SK-N-SH treated with all-trans-retinoic acid at 6 μM for 48 hours (cell line): Measurements from ENCODE around the gene SH3D19.

Experiments
- ATAC-seq: fragments of 200-7000 bp; cut with Tn5 transposase; 3 replicates; pipeline ENCODE4 v1.9.1; 2020; ENCODE audit warnings: mild to moderate bottlenecking, moderate library complexity
- ESRRG ChIP-seq: fragments of 250-450 bp; sonication (Bioruptor Pico); IDR thresholded peaks from 2 replicates; pipeline ENCODE4 v1.6.1; 2021; ENCODE audit warnings: mild to moderate bottlenecking
- GLIS3 ChIP-seq: fragments of 250-450 bp; sonication (Bioruptor Pico); IDR thresholded peaks from 2 replicates; pipeline ENCODE4 v1.5.0; 2020; ENCODE audit warnings: mild to moderate bottlenecking, moderate library complexity
- ISL1 ChIP-seq: fragments of 250-450 bp; sonication (Bioruptor Pico); IDR thresholded peaks from 2 replicates; pipeline ENCODE4 v2.1.2; 2022; ENCODE audit warnings: mild to moderate bottlenecking, moderate library complexity
- OSR1 ChIP-seq: fragments of 250-450 bp; sonication (Bioruptor Pico); IDR thresholded peaks from 2 replicates; pipeline ENCODE4 v1.8.0; 2022; ENCODE audit warnings: moderate library complexity, mild to moderate bottlenecking, inconsistent platforms
- PPARA ChIP-seq: fragments of 250-450 bp; sonication (Bioruptor Pico); IDR thresholded peaks from 2 replicates; pipeline ENCODE4 v1.5.0; 2020; ENCODE audit warnings: mild to moderate bottlenecking, borderline replicate concordance
- RARB ChIP-seq: fragments of 250-450 bp; sonication (Bioruptor Pico); IDR thresholded peaks from 2 replicates; pipeline ENCODE4 v1.8.0; 2021; ENCODE audit warnings: mild to moderate bottlenecking, moderate library complexity
- SNAI2 ChIP-seq: fragments of 250-450 bp; sonication (Bioruptor Pico); IDR thresholded peaks from 2 replicates; pipeline ENCODE4 v1.5.0; 2020; ENCODE audit warnings: mild to moderate bottlenecking, moderate library complexity
- TCF4 ChIP-seq: fragments of 250-450 bp; sonication (Bioruptor Pico); IDR thresholded peaks from 2 replicates; pipeline ENCODE4 v1.8.0; 2021; ENCODE audit warnings: mild to moderate bottlenecking, moderate library complexity, borderline replicate concordance
- TOX ChIP-seq: fragments of 250-450 bp; sonication (Bioruptor Pico); IDR thresholded peaks from 2 replicates; pipeline ENCODE4 v1.8.0; 2021; ENCODE audit warnings: mild to moderate bottlenecking, moderate library complexity, borderline replicate concordance
- ZC3H10 ChIP-seq: fragments of 250-450 bp; sonication (Bioruptor Pico); IDR thresholded peaks from 2 replicates; pipeline ENCODE4 v1.5.1; 2021; ENCODE audit warnings: mild to moderate bottlenecking, moderate library complexity
- ZFP3 ChIP-seq: fragments of 250-450 bp; sonication (Bioruptor Pico); IDR thresholded peaks from 2 replicates; pipeline ENCODE4 v1.5.0; 2020; ENCODE audit warnings: mild to moderate bottlenecking, moderate library complexity
- ZFP30 ChIP-seq: fragments of 450-650 bp; formaldehyde crosslinking; IDR thresholded peaks from 2 replicates; pipeline ENCODE4 v1.5.0; 2022; ENCODE audit warnings: mild to moderate bottlenecking, moderate library complexity
- ZNF565 ChIP-seq: fragments of 450-650 bp; formaldehyde crosslinking; conservative IDR thresholded peaks from 2 replicates; pipeline ENCODE4 v1.5.0; 2020; ENCODE audit warnings: low read depth, mild to moderate bottlenecking, moderate library complexity
- ZNF70 ChIP-seq: fragments of 450-650 bp; formaldehyde crosslinking; IDR thresholded peaks from 2 replicates; pipeline ENCODE4 v1.5.0; 2020; ENCODE audit warnings: mild to moderate bottlenecking, moderate library complexity
- TF ChIP-seq, protein P1 (sequence below): fragments of 250-450 bp; sonication (Bioruptor Pico); IDR thresholded peaks from 2 replicates; pipeline ENCODE4 v1.8.0; 2020; ENCODE audit warnings: mild to moderate bottlenecking, moderate library complexity, borderline replicate concordance
- TF ChIP-seq, protein P2 (sequence below): fragments of 250-450 bp; sonication (Bioruptor Pico); IDR thresholded peaks from 2 replicates; pipeline ENCODE4 v1.5.1; 2020; ENCODE audit warnings: low read depth, mild to moderate bottlenecking, moderate library complexity
- TF ChIP-seq, protein P3 (sequence below): fragments of 250-450 bp; sonication (Bioruptor Pico); IDR thresholded peaks from 2 replicates; pipeline ENCODE4 v1.5.0; 2020; ENCODE audit warnings: mild to moderate bottlenecking, moderate library complexity

Gene SH3D19

DNA sequence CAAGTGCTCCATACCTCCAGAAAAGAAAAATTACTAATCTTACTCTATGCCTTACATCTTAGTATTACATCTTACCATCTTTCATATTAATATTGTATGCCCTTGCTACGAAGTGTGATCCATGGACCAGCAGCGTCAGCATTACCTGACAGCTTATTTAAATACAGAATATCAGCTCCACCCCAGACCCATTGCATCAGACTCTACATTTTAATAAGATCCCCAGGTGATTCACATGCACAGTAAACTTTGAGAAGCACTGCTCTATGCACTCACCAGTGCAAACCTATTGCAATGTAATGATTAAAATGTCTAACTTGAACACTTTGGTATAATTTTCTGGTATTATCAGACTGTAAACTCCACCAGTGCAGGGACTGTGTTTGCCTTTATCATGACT, 14.1 kb upstream of the SH3D19 start:
- ATAC-seq: no peak
- TF ChIP-seq ESRRG (CRISPR knock-in tag): no peak
- TF ChIP-seq, protein P1, sequence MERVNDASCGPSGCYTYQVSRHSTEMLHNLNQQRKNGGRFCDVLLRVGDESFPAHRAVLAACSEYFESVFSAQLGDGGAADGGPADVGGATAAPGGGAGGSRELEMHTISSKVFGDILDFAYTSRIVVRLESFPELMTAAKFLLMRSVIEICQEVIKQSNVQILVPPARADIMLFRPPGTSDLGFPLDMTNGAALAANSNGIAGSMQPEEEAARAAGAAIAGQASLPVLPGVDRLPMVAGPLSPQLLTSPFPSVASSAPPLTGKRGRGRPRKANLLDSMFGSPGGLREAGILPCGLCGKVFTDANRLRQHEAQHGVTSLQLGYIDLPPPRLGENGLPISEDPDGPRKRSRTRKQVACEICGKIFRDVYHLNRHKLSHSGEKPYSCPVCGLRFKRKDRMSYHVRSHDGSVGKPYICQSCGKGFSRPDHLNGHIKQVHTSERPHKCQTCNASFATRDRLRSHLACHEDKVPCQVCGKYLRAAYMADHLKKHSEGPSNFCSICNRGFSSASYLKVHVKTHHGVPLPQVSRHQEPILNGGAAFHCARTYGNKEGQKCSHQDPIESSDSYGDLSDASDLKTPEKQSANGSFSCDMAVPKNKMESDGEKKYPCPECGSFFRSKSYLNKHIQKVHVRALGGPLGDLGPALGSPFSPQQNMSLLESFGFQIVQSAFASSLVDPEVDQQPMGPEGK (CRISPR knock-in tag): no peak
- TF ChIP-seq SNAI2 (CRISPR knock-in tag): no peak
- TF ChIP-seq OSR1: no peak
- no peak for TF ChIP-seq ZFP30 (CRISPR knock-in tag)
- TF ChIP-seq ZNF565: no peak
- TF ChIP-seq ZFP3: no peak
- TF ChIP-seq, protein P2, sequence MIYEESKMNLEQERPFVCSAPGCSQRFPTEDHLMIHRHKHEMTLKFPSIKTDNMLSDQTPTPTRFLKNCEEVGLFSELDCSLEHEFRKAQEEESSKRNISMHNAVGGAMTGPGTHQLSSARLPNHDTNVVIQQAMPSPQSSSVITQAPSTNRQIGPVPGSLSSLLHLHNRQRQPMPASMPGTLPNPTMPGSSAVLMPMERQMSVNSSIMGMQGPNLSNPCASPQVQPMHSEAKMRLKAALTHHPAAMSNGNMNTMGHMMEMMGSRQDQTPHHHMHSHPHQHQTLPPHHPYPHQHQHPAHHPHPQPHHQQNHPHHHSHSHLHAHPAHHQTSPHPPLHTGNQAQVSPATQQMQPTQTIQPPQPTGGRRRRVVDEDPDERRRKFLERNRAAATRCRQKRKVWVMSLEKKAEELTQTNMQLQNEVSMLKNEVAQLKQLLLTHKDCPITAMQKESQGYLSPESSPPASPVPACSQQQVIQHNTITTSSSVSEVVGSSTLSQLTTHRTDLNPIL (CRISPR knock-in tag): no peak
- no peak for TF ChIP-seq ZNF70 (CRISPR knock-in tag)
- TF ChIP-seq TOX (CRISPR knock-in tag): no peak
- TF ChIP-seq ZC3H10 (CRISPR knock-in tag): no peak
- TF ChIP-seq PPARA (CRISPR knock-in tag): no peak
- TF ChIP-seq, protein P3, sequence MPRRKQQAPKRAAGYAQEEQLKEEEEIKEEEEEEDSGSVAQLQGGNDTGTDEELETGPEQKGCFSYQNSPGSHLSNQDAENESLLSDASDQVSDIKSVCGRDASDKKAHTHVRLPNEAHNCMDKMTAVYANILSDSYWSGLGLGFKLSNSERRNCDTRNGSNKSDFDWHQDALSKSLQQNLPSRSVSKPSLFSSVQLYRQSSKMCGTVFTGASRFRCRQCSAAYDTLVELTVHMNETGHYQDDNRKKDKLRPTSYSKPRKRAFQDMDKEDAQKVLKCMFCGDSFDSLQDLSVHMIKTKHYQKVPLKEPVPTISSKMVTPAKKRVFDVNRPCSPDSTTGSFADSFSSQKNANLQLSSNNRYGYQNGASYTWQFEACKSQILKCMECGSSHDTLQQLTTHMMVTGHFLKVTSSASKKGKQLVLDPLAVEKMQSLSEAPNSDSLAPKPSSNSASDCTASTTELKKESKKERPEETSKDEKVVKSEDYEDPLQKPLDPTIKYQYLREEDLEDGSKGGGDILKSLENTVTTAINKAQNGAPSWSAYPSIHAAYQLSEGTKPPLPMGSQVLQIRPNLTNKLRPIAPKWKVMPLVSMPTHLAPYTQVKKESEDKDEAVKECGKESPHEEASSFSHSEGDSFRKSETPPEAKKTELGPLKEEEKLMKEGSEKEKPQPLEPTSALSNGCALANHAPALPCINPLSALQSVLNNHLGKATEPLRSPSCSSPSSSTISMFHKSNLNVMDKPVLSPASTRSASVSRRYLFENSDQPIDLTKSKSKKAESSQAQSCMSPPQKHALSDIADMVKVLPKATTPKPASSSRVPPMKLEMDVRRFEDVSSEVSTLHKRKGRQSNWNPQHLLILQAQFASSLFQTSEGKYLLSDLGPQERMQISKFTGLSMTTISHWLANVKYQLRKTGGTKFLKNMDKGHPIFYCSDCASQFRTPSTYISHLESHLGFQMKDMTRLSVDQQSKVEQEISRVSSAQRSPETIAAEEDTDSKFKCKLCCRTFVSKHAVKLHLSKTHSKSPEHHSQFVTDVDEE (CRISPR knock-in tag): no peak
- no peak for TF ChIP-seq ISL1 (CRISPR knock-in tag)
- TF ChIP-seq RARB: no peak
- TF ChIP-seq GLIS3 (CRISPR knock-in tag): no peak

DNA sequence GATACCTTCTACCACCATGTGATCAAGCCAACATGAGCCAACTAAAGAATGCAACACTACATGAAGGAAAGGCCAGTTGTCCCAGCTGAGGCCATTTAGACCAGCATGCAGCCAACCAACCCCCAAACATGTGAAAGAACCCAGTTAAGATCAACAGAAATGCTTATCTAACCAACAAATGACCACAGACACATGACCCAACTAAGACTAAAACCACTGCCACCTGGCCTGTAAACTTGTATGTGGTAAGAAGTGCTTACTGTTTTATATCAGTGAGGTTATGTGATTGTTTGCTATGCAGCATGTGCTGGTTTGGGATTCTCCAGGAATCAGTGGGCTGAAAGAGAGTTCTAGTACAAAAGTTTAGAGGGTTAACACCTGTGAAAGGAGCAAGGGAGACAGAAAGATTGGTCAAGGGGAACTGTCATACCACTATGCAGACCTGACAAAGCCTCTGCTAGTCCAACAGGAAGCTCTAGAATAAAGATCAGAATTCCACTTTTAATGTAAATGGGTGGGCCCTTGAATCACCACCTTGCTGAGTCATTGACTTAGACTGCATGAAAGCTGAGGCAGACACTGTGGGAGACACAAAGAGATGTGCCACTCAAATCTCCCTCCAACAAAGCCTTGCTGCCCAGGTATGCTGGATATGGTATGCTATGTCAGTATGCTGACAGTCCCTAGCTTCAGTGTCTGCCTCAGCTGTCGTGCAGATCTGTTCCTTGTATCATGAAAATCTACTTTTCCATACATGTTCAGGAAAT, 6.1 kb upstream of the SH3D19 start:
- peak; percentile 18; the same call in 2 of the 3 replicates for ATAC-seq
- no peak for TF ChIP-seq TCF4 (CRISPR knock-in tag)
- TF ChIP-seq ESRRG (CRISPR knock-in tag): no peak
- TF ChIP-seq, protein P2 (CRISPR knock-in tag): no peak
- no peak for TF ChIP-seq ZFP3

GRCh38 chr4:151329217-151330007, 4.0 kb upstream of the SH3D19 start:
- TF ChIP-seq, protein P1 (CRISPR knock-in tag): no peak
- TF ChIP-seq, protein P2 (CRISPR knock-in tag): no peak
- no peak for TF ChIP-seq TOX (CRISPR knock-in tag)
- TF ChIP-seq TCF4 (CRISPR knock-in tag): no peak
- no peak for TF ChIP-seq ZC3H10 (CRISPR knock-in tag)
- no peak for TF ChIP-seq ZNF565
- TF ChIP-seq, protein P3 (CRISPR knock-in tag): no peak
- TF ChIP-seq, all 23 proteins: peak for 0
- ATAC-seq: no peak
